H9 (cell line): Measurements from ENCODE around the gene WNT8A. TPM values are rescaled to one million over a fixed set of nuclear protein-coding genes. Genes with fewer than 3 reads are reported as not detected.

ENCODE experiments used
- DNase-seq: peaks from one replicate; pipeline ENCODE4 v3.0.0-alpha.2; 2017
- H2AFZ ChIP-seq: one replicate; pipeline ENCODE4 v1.6.1; 2013; ENCODE audit warnings: mild to moderate bottlenecking, low read length, control low read depth, moderate library complexity
- H2AK5ac ChIP-seq: 2 replicates; pipeline ENCODE4 v1.6.1; 2013; ENCODE audit warnings: low read length, control low read depth, mixed read lengths; ENCODE audit not compliant: insufficient read length
- H2BK120ac ChIP-seq: one replicate; pipeline ENCODE4 v1.6.1; 2013; ENCODE audit warnings: low read depth, mild to moderate bottlenecking, low read length, control low read depth, inconsistent platforms; ENCODE audit not compliant: poor library complexity, severe bottlenecking
- H2BK12ac ChIP-seq: 2 replicates; pipeline ENCODE4 v1.6.1; 2013; ENCODE audit warnings: low read length, control low read depth, mixed read lengths, low read depth; ENCODE audit not compliant: insufficient read length
- H2BK15ac ChIP-seq: 2 replicates; pipeline ENCODE4 v1.6.1; 2013; ENCODE audit warnings: low read depth, low read length, control low read depth
- H2BK20ac ChIP-seq: one replicate; pipeline ENCODE4 v1.6.1; 2013; ENCODE audit warnings: low read depth, mild to moderate bottlenecking, low read length, control low read depth, inconsistent platforms; ENCODE audit not compliant: poor library complexity, severe bottlenecking
- H2BK5ac ChIP-seq: 2 replicates; pipeline ENCODE4 v1.6.1; 2013; ENCODE audit warnings: low read length, control low read depth, mixed read lengths; ENCODE audit not compliant: insufficient read length
- H3K14ac ChIP-seq: 2 replicates; pipeline ENCODE4 v1.6.1; 2013; ENCODE audit warnings: low read length, control low read depth; ENCODE audit not compliant: insufficient read depth
- H3K18ac ChIP-seq: 2 replicates; pipeline ENCODE4 v1.6.1; 2013; ENCODE audit warnings: low read depth, mild to moderate bottlenecking, mixed read lengths, low read length, control low read depth; ENCODE audit not compliant: insufficient read length
- H3K23ac ChIP-seq: 2 replicates; pipeline ENCODE4 v1.6.1; 2013; ENCODE audit warnings: low read length, control low read depth, mixed read lengths, low read depth; ENCODE audit not compliant: insufficient read length
- H3K23me2 ChIP-seq: 2 replicates; pipeline ENCODE4 v1.6.1; 2013; ENCODE audit warnings: low read depth, mild to moderate bottlenecking, mixed read lengths, low read length, control low read depth; ENCODE audit not compliant: insufficient read length, poor library complexity, severe bottlenecking
- H3K27ac ChIP-seq: 2 replicates; pipeline ENCODE4 v1.5.1; 2013; ENCODE audit warnings: low read length, control low read depth, mixed read lengths, low read depth; ENCODE audit not compliant: insufficient read length
- H3K27me3 ChIP-seq: 2 replicates; pipeline ENCODE4 v1.6.1; 2013; ENCODE audit warnings: low read length, control low read depth, inconsistent platforms; ENCODE audit not compliant: insufficient read depth
- H3K4ac ChIP-seq: 2 replicates; pipeline ENCODE4 v1.6.1; 2013; ENCODE audit warnings: low read depth, mild to moderate bottlenecking, control low read depth, inconsistent platforms, low read length, moderate library complexity
- H3K4me1 ChIP-seq: 2 replicates; pipeline ENCODE4 v1.6.1; 2013; ENCODE audit warnings: low read length, control low read depth, inconsistent platforms; ENCODE audit not compliant: insufficient read depth
- H3K4me2 ChIP-seq: 2 replicates; pipeline ENCODE4 v1.6.1; 2013; ENCODE audit warnings: low read length, control low read depth, mixed read lengths; ENCODE audit not compliant: insufficient read length, insufficient read depth
- H3K56ac ChIP-seq: 2 replicates; pipeline ENCODE4 v1.6.1; 2013; ENCODE audit warnings: low read depth, mild to moderate bottlenecking, mixed read lengths, low read length, control low read depth; ENCODE audit not compliant: insufficient read length
- H3K79me1 ChIP-seq: 2 replicates; pipeline ENCODE4 v1.6.1; 2013; ENCODE audit warnings: low read depth, mild to moderate bottlenecking, moderate library complexity, low read length, control low read depth, inconsistent platforms; ENCODE audit not compliant: insufficient read depth, poor library complexity, severe bottlenecking
- H3K79me2 ChIP-seq: 2 replicates; pipeline ENCODE4 v1.6.1; 2013; ENCODE audit warnings: low read length, control low read depth, inconsistent platforms; ENCODE audit not compliant: insufficient read depth
- H3K9ac ChIP-seq: 2 replicates; pipeline ENCODE4 v1.6.1; 2013; ENCODE audit warnings: low read length, control low read depth, mixed read lengths; ENCODE audit not compliant: insufficient read length; ENCODE audit errors: extremely low read depth
- H3K9me3 ChIP-seq: one replicate; pipeline ENCODE4 v1.6.1; 2013; ENCODE audit warnings: low read depth, low read length, inconsistent platforms; ENCODE audit not compliant: control insufficient read depth
- H3T11ph ChIP-seq: one replicate; pipeline ENCODE4 v1.6.1; 2013; ENCODE audit warnings: mild to moderate bottlenecking, low read length, control low read depth, inconsistent platforms
- H4K20me1 ChIP-seq: one replicate; pipeline ENCODE4 v1.6.1; 2013; ENCODE audit not compliant: control insufficient read depth, insufficient read length, insufficient read depth
- H4K5ac ChIP-seq: 2 replicates; pipeline ENCODE4 v1.6.1; 2013; ENCODE audit warnings: low read depth, mild to moderate bottlenecking, mixed read lengths, low read length, control low read depth; ENCODE audit not compliant: insufficient read length
- H4K8ac ChIP-seq: replicated peaks from 2 replicates; pipeline ENCODE4 v1.6.1; 2013; ENCODE audit warnings: low read length, control low read depth, mixed read lengths, low read depth; ENCODE audit not compliant: insufficient read length
- H4K91ac ChIP-seq: 2 replicates; pipeline ENCODE4 v1.6.1; 2013; ENCODE audit warnings: low read depth, mild to moderate bottlenecking, moderate library complexity, mixed read lengths, low read length, control low read depth; ENCODE audit not compliant: insufficient read length
- H3K27ac Mint-ChIP-seq, 3 experiments: 2 replicates in 2 of 3; 3 replicates in 1 of 3; pipeline ENCODE4 v1.8.0; 2020 to 2021; ENCODE audit warnings: mixed read lengths in 3 of 3, mild to moderate bottlenecking in 1 of 3, moderate library complexity in 1 of 3
- H3K27me3 Mint-ChIP-seq: 2 replicates; pipeline ENCODE4 v1.8.0; 2021; ENCODE audit warnings: low read depth, mild to moderate bottlenecking, moderate library complexity, mixed read lengths
- H3K36me3 Mint-ChIP-seq, 3 experiments: 2 replicates in 2 of 3; 3 replicates in 1 of 3; pipeline ENCODE4 v1.8.0; 2020 to 2021; ENCODE audit warnings: low read depth in 3 of 3, mixed read lengths in 3 of 3; ENCODE audit not compliant: insufficient read depth in 1 of 3
- H3K4me1 Mint-ChIP-seq, 2 experiments: 2 replicates each; pipeline ENCODE4 v1.8.0; 2020; ENCODE audit warnings: mixed read lengths in 2 of 2
- H3K4me3 Mint-ChIP-seq, 2 experiments: 2 replicates in 1 of 2; 3 replicates in 1 of 2; pipeline ENCODE4 v1.8.0; 2020 to 2021; ENCODE audit warnings: mild to moderate bottlenecking in 2 of 2, mixed read lengths in 2 of 2, moderate library complexity in 1 of 2
- H3K9me3 Mint-ChIP-seq, 2 experiments: 2 replicates in 1 of 2; 3 replicates in 1 of 2; pipeline ENCODE4 v1.8.0; 2020; ENCODE audit warnings: mild to moderate bottlenecking in 2 of 2, mixed read lengths in 2 of 2, moderate library complexity in 1 of 2
- CTCF ChIP-seq: fragments of 200-600 bp; sonication (generic); conservative IDR thresholded peaks from 3 replicates; pipeline ENCODE4 v1.8.0; 2021; ENCODE audit warnings: antibody characterized with exemption, mild to moderate bottlenecking
- WGBS: extraction: QIAGEN DNeasy Blood & Tissue Kit; methylation state at CpG from one replicate; pipeline ENCODE4 v1.1.7; 2013; ENCODE audit warnings: missing lambda C conversion rate, low lambda C conversion rate, mixed read lengths; ENCODE audit not compliant: insufficient read length; ENCODE audit errors: extremely low coverage; 5-methylcytosine and 5-hydroxymethylcytosine counted together
- total RNA-seq: library from RNA; stranded (reverse); gene quantifications from 2 replicates; pipeline ENCODE4 v1.2.1, GENCODE V29; 2021

Gene WNT8A
- total RNA-seq, 1 experiment from 2014 or later = 0.33 TPM

DNA sequence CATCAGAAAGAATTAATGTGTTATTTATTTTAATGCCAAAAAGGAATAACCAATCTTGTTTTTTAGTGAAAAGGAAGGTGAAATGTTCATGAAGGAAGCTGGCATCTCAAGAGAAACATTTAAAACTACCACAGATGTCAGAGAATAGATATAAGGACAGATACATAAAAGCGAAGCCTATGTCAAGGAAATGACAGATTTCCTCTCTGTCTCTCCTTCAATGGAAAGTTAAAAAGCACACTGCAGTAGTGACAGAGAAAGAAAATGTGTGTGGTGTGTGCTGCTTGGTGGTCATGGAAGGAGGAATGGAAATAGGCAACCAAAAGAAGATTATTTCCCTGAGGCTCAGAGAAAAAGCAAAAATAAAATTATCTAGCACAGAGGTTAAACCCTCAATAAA, 9.2 kb downstream of the WNT8A start:
- Histone ChIP-seq H3K27me3 (peaks cover 68% of the 10 kb centered on the region), H3K23ac (no peak overlapping the region), H3T11ph (no peak overlapping the region), H3K79me1 (no peaks in the 10 kb centered on the region), H2BK120ac (no peak overlapping the region), H2BK15ac (no peak overlapping the region), H2BK20ac (no peak overlapping the region), H2BK5ac (no peak overlapping the region), H4K8ac (no peak overlapping the region), H3K4me2 (no peak overlapping the region), H3K79me2 (no peaks in the 10 kb centered on the region), H3K56ac (no peak overlapping the region), H4K5ac (no peak overlapping the region), H4K91ac (no peak overlapping the region), H3K27ac (no peak overlapping the region), H3K4ac (no peak overlapping the region), H3K9ac (no peak overlapping the region), H3K14ac (no peak overlapping the region), H3K18ac (no peak overlapping the region), H2AK5ac (no peak overlapping the region), H3K23me2 (no peaks in the 10 kb centered on the region), H3K9me3 (no peaks in the 10 kb centered on the region), H2BK12ac (no peak overlapping the region), H3K4me1 (peaks cover 11% of the 10 kb centered on the region; the same call in 1 of the 2 replicates), H2AFZ (no peak overlapping the region), H4K20me1 (no peaks in the 10 kb centered on the region)
- Mint-ChIP-seq H3K27me3 (peaks cover 93% of the 10 kb centered on the region), H3K36me3 (no peaks in the 10 kb centered on the region), H3K4me3 (no peak overlapping the region), H3K27ac (no peak overlapping the region), H3K4me1 (peaks cover 65 to 68% of the 10 kb centered on the region in 2 experiments), H3K9me3 (no peaks in the 10 kb centered on the region; a peak in 1 of 5 replicates)
- DNase-seq = no peak
- WGBS = no CpG with 5 or more reads among the region's 1 CpG
- no peak for TF ChIP-seq CTCF
